Mammary microvascular endothelial cell (primary cell): ENCODE measurements around the gene SPDYA. TPM values are rescaled to one million over a fixed set of nuclear protein-coding genes. Genes with fewer than 3 reads are reported as not detected.

Experiments
- total RNA-seq: library from RNA; depleted of rRNA; stranded (reverse); fragments of >200 nt; gene quantifications from 2 replicates; pipeline ENCODE4 v1.2.3, GENCODE V29; 2015

Gene SPDYA
- 0.05 TPM in 1 of 2 replicates, not detected in the other for total RNA-seq

GRCh38 chr2:28810384-28811285 is at the start of gene SPDYA:
TSS of gene SPDYA (plus strand) at chr2:28810834. CDS start at chr2:28816015, 5,181 bp downstream.

DNA sequence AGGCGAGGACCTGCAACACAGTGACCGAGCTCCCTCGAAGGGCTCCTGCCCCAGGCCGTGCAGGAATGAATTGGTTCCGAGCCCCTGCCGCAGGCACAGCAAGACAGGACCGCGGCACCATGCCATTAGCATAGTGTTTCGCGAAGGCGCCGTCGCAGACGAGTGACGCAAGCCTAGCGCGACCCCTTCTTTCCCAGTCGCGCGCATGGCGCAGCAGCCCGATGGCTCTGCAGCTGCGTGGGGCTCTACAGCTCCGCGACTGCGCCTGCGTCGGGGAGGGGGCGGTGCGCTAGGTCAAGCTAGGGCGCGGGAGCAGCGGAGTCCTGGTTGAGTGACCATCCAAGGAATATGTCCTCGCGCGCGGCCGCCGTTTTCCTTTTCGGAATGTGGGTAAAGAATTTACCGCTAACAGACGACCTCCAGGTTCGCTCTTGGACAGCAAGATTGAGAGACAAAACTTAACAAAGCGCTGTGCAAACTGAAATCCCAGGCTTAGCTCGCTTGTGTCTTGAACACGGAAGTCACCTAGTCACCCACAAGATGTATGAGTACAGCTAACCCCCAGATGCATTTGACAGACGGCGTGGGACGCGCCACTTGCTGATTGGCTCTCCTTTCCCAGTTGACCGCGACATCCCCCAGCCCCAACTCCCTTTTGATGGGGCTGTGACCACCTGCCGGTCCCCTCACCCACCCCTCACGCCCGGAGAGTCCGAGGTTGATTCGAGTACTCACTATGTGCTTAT is 59.7 kb downstream of the SPDYA start, which contains the start of gene TRMT61B:
Gene TRMT61B, minus strand, starts transcription at position 164 of the 746 bp plus-strand sequence. Its CDS starts 32 bp downstream, at position 132.

GRCh38 chr2:28894470-28895188 is 84.0 kb downstream of the SPDYA start, which contains the start of gene WDR43:
TSS of gene WDR43 (plus strand) at chr2:28894667. CDS start at chr2:28894699, 32 bp downstream.

Other genes starting within 250 kb of the SPDYA start
- gene PPP1CB, start 59.0 kb upstream of the SPDYA start, total RNA-seq = 72.2 and 80.4 TPM in 2 replicates
- 9.2 and 12.0 TPM in 2 replicates for gene TRMT61B, start 59.5 kb downstream of the SPDYA start, total RNA-seq
- gene WDR43, start 83.8 kb downstream of the SPDYA start, total RNA-seq = 49.2 and 50.8 TPM in 2 replicates
- not detected in 2 replicates for gene TOGARAM2, start 170.5 kb downstream of the SPDYA start, total RNA-seq